K562 (cell line): Measurements from ENCODE around the gene MTOR. TPM values are rescaled to one million over a fixed set of nuclear protein-coding genes. Genes with fewer than 3 reads are reported as not detected.

Experiments used
- ATAC-seq: fragments of 200-7000 bp; cut with Tn5 transposase; 3 replicates; pipeline ENCODE4 v1.9.1; 2020; ENCODE audit warnings: moderate library complexity
- BruUV-seq: library from RNA; stranded (reverse); fragments of 400-500 nt; replicated peaks from 2 replicates; lab custom pipeline; 2021; lab: Mats Ljungman, UMichigan
- CTCF ChIA-PET: fragments of 300-600 bp; formaldehyde crosslinking; extraction: SDS; loops from one replicate; lab custom pipeline; 2021; ENCODE audit warnings: low intra/inter-chr PET ratio; lab: Yijun Ruan, JAX
- POLR2A ChIA-PET: fragments of 300-600, 350-650 bp; sonication (Branson Sonifier 250); formaldehyde crosslinking; extraction: SDS; loops from one replicate; lab custom pipeline; 2021; ENCODE audit warnings: antibody characterized with exemption, inconsistent platforms; lab: Yijun Ruan, JAX
- DNase-seq, 4 experiments: peaks; one replicate each; pipeline versions ENCODE4 v3.0.0 to v3.0.0-alpha.2; 2011 to 2018; ENCODE audit warnings: low spot score in 3 of 4, mixed read lengths in 3 of 4; ENCODE audit errors: extremely low read depth in 1 of 4
- FAIRE-seq: peaks from 2 replicates; lab custom pipeline; 2011; peaks lifted over from hg19 to GRCh38; lab: Jason Lieb, UNC
- H2AFZ ChIP-seq: 2 replicates; pipeline ENCODE4 v1.6.0; 2011; ENCODE audit warnings: low read depth, low read length, control low read depth, inconsistent platforms
- H3K27ac ChIP-seq: fragments of 200-600 bp; 3 replicates; pipeline ENCODE4 v1.8.0; 2011; ENCODE audit warnings: low read depth, mild to moderate bottlenecking, control low read depth, inconsistent platforms, low read length, moderate library complexity, mixed read lengths; ENCODE audit errors: extremely low read depth
- H3K27me3 ChIP-seq, 2 experiments: fragments of 300-600 bp in 1 of 2; 2 replicates in 1 of 2; 3 replicates in 1 of 2; pipeline versions ENCODE4 v1.6.0 to v1.8.0; 2011; ENCODE audit warnings: inconsistent platforms in 2 of 2, low read length in 2 of 2, mild to moderate bottlenecking in 1 of 2, mixed read lengths in 1 of 2, moderate library complexity in 1 of 2; ENCODE audit not compliant: control insufficient read depth in 2 of 2, insufficient read depth in 2 of 2
- H3K36me3 ChIP-seq: fragments of 300-600 bp; 3 replicates; pipeline ENCODE4 v1.8.0; 2011; ENCODE audit warnings: mild to moderate bottlenecking, low read length, inconsistent platforms; ENCODE audit not compliant: control insufficient read depth, insufficient read depth
- H3K4me1 ChIP-seq, 2 experiments: fragments of 200-600 bp in 1 of 2; replicated peaks in 1 of 2; 2 replicates in 1 of 2; 3 replicates in 1 of 2; pipeline versions ENCODE4 v1.5.1 to v1.8.0; 2011; ENCODE audit warnings: inconsistent platforms in 2 of 2, low read length in 2 of 2, mild to moderate bottlenecking in 1 of 2, mixed read lengths in 1 of 2, moderate library complexity in 1 of 2; ENCODE audit not compliant: control insufficient read depth in 2 of 2, insufficient read depth in 2 of 2
- H3K4me2 ChIP-seq: 2 replicates; pipeline ENCODE4 v1.6.1; 2011; ENCODE audit warnings: low read length, control low read depth, inconsistent platforms, mixed read lengths; ENCODE audit not compliant: insufficient read depth
- H3K4me3 ChIP-seq: fragments of 200-600 bp; sonication (generic), shearing (Covaris generic); 2 replicates; pipeline ENCODE4 v1.5.1; 2016; ENCODE audit warnings: control low read depth, inconsistent platforms
- H3K79me2 ChIP-seq: fragments of 200-600 bp; 3 replicates; pipeline ENCODE4 v1.8.0; 2011; ENCODE audit warnings: low read length, inconsistent platforms; ENCODE audit not compliant: control insufficient read depth, insufficient read depth
- H3K9ac ChIP-seq, 2 experiments: 2 replicates each; pipeline versions ENCODE4 v1.6.0 to v1.6.1; 2011; ENCODE audit warnings: low read depth in 2 of 2, low read length in 2 of 2, control low read depth in 1 of 2, inconsistent platforms in 1 of 2, mild to moderate bottlenecking in 1 of 2, mixed read lengths in 1 of 2; ENCODE audit not compliant: insufficient read depth in 1 of 2
- H3K9me1 ChIP-seq: one replicate; pipeline ENCODE4 v1.6.0; 2011; ENCODE audit warnings: inconsistent platforms, mild to moderate bottlenecking, low read length, moderate library complexity; ENCODE audit not compliant: control insufficient read depth, insufficient read depth
- H3K9me3 ChIP-seq: replicated peaks from 2 replicates; pipeline ENCODE4 v1.5.1; 2011; ENCODE audit warnings: low read depth, low read length, inconsistent platforms; ENCODE audit not compliant: control insufficient read depth, insufficient read depth
- H4K20me1 ChIP-seq: replicated peaks from 2 replicates; pipeline ENCODE4 v1.6.1; 2011; ENCODE audit warnings: low read length, inconsistent platforms, mixed read lengths; ENCODE audit not compliant: control insufficient read depth, insufficient read depth
- CCAR2 ChIP-seq: fragments of 200-400 bp; formaldehyde crosslinking; IDR thresholded peaks from 2 replicates; pipeline ENCODE4 v1.6.1; 2017; ENCODE audit warnings: mild to moderate bottlenecking, low read depth, low read length
- CHAMP1 ChIP-seq: fragments of 450-650 bp; IDR thresholded peaks from 2 replicates; pipeline ENCODE4 v1.6.1; 2016; ENCODE audit warnings: mild to moderate bottlenecking
- DIDO1 ChIP-seq: fragments of 450-650 bp; IDR thresholded peaks from 2 replicates; pipeline ENCODE4 v1.6.1; 2016; ENCODE audit warnings: low read depth, missing biosample characterization, missing genetic modification characterization
- EWSR1 ChIP-seq: fragments of 450-650 bp; IDR thresholded peaks from 2 replicates; pipeline ENCODE4 v1.6.1; 2018; ENCODE audit warnings: borderline replicate concordance, mild to moderate bottlenecking, low read depth, moderate library complexity; ENCODE audit not compliant: partially characterized antibody
- HINFP ChIP-seq: fragments of 450-650 bp; conservative IDR thresholded peaks from 2 replicates; pipeline ENCODE4 v1.6.1; 2016; ENCODE audit warnings: missing genetic modification characterization, low read depth, mild to moderate bottlenecking, control low read depth, missing compliant biosample characterization
- HIVEP1 ChIP-seq: fragments of 250-450 bp; sonication (Bioruptor Pico); IDR thresholded peaks from 2 replicates; pipeline ENCODE4 v1.4.0; 2020; ENCODE audit warnings: mild to moderate bottlenecking
- HNRNPK ChIP-seq: fragments of 200-400 bp; formaldehyde crosslinking; IDR thresholded peaks from one replicate; pipeline ENCODE4 v1.6.1; 2018; ENCODE audit warnings: mild to moderate bottlenecking, low read depth, low read length; ENCODE audit not compliant: poor library complexity, severe bottlenecking
- MYC ChIP-seq, 2 experiments: fragments of 250-450 bp in 1 of 2; sonication (Bioruptor Pico) in 1 of 2; IDR thresholded peaks; 2 replicates each; pipeline versions ENCODE4 v1.5.1 to v1.6.1; 2012 to 2021; ENCODE audit warnings: low read depth in 2 of 2, borderline replicate concordance in 1 of 2, improper control_type of control experiment in 1 of 2, low read length in 1 of 2, mild to moderate bottlenecking in 1 of 2, moderate library complexity in 1 of 2
- NR4A1 ChIP-seq, 2 experiments: fragments of 250-450 bp in 1 of 2; fragments of 450-650 bp in 1 of 2; sonication (Bioruptor Pico) in 1 of 2; IDR thresholded peaks; 2 replicates each; pipeline versions ENCODE4 v1.4.0 to v1.6.1; 2016 to 2020; ENCODE audit warnings: mild to moderate bottlenecking in 2 of 2, missing compliant biosample characterization in 1 of 2, missing genetic modification characterization in 1 of 2, moderate library complexity in 1 of 2
- PRMT5 ChIP-seq: sonication (generic); formaldehyde crosslinking; IDR thresholded peaks from 2 replicates; pipeline ENCODE4 v1.5.0; 2020; ENCODE audit warnings: missing genetic modification reagents
- SAP30 ChIP-seq: fragments of 200-600 bp; sonication (generic); IDR thresholded peaks from 2 replicates; pipeline ENCODE4 v1.6.1; 2012; ENCODE audit warnings: borderline replicate concordance, low read depth, mild to moderate bottlenecking, moderate library complexity, low read length, control low read depth, inconsistent platforms; ENCODE audit not compliant: insufficient read depth, poor library complexity, severe bottlenecking
- SMC3 ChIP-seq: conservative IDR thresholded peaks from 2 replicates; pipeline ENCODE4 v1.6.1; 2011; ENCODE audit warnings: low read depth, low read length, improper control_type of control experiment; ENCODE audit not compliant: insufficient read depth
- SNRNP70 ChIP-seq: fragments of 200-400 bp; formaldehyde crosslinking; optimal IDR thresholded peaks from 2 replicates; pipeline ENCODE3; 2017; ENCODE audit warnings: low read depth, low read length
- TSC22D4 ChIP-seq: fragments of 450-650 bp; IDR thresholded peaks from 2 replicates; pipeline ENCODE4 v1.6.1; 2016; ENCODE audit warnings: missing genetic modification characterization, missing biosample characterization, control low read depth
- ZBTB17 ChIP-seq: fragments of 450-650 bp; formaldehyde crosslinking; IDR thresholded peaks from 2 replicates; pipeline ENCODE4 v1.4.0; 2020; ENCODE audit warnings: mild to moderate bottlenecking
- ZC3H4 ChIP-seq: sonication (generic); formaldehyde crosslinking; IDR thresholded peaks from 2 replicates; pipeline ENCODE4 v1.9.0; 2021; ENCODE audit warnings: missing genetic modification reagents, borderline replicate concordance
- ZNF764 ChIP-seq: fragments of 250-450 bp; sonication (Bioruptor Pico); IDR thresholded peaks from 2 replicates; pipeline ENCODE4 v1.4.0; 2020; ENCODE audit warnings: low read depth, mild to moderate bottlenecking, moderate library complexity
- ZNF766 ChIP-seq: fragments of 200-800 bp; sonication (Bioruptor generic); conservative IDR thresholded peaks from 2 replicates; pipeline ENCODE4 v1.6.1; 2016; ENCODE audit warnings: missing genetic modification characterization, missing compliant biosample characterization
- WGBS: fragments of 100-300 bp; shearing (Covaris generic); methylation state at CpG from one replicate; pipeline ENCODE4 v1.1.6; 2016; ENCODE audit warnings: low coverage, mixed read lengths; ENCODE audit not compliant: insufficient coverage; ENCODE audit errors: missing lambda C conversion rate; 5-methylcytosine and 5-hydroxymethylcytosine counted together
- in situ Hi-C: fragments of 300-500 bp; cut with MboI; formaldehyde crosslinking; loops from 4 replicates; pipeline ENCODE4 v1.15.0; 2018; ENCODE audit warnings: inconsistent platforms, mixed read lengths
- intact Hi-C: fragments of 100-400 bp; cut with micrococcal nuclease; formaldehyde crosslinking; loops from 2 replicates; pipeline ENCODE4 v1.14.2; 2022
- polyA plus RNA-seq, 8 experiments: library from polyadenylated mRNA; depleted of rRNA in 4 of 8; stranded (reverse) in 5 of 8; unstranded in 3 of 8; fragments of >200 nt; fragmentation: Nextera tagmentation in 2 of 8; fragmentation: Illumina TruSeq in 1 of 8; extraction: Ambion mirVana in 2 of 8; extraction: Trizol in 1 of 8; gene quantifications; 2 replicates each; pipeline versions ENCODE4 v1.2.1 to v1.2.3, GENCODE V29; 2011 to 2014; ENCODE audit warnings: inconsistent platforms in 1 of 8, missing spikeins in 1 of 8
- total RNA-seq, 7 experiments: library from RNA; depleted of rRNA in 6 of 7; stranded (reverse); fragments of >200 nt in 6 of 7; fragmentation: Illumina TruSeq in 2 of 7; extraction: Trizol in 2 of 7; gene quantifications; 2 replicates each; pipeline versions ENCODE4 v1.2.1 to v1.2.3, GENCODE V29; 2011 to 2021; ENCODE audit warnings: low replicate concordance in 1 of 7

MTOR gene
- total and polyA plus RNA-seq, 9 of the 15 experiments (the other 6 are each of a cell fraction or from before 2014, with no cell fraction given) = 11.4 to 71.4 (median 52.2) TPM

DNA sequence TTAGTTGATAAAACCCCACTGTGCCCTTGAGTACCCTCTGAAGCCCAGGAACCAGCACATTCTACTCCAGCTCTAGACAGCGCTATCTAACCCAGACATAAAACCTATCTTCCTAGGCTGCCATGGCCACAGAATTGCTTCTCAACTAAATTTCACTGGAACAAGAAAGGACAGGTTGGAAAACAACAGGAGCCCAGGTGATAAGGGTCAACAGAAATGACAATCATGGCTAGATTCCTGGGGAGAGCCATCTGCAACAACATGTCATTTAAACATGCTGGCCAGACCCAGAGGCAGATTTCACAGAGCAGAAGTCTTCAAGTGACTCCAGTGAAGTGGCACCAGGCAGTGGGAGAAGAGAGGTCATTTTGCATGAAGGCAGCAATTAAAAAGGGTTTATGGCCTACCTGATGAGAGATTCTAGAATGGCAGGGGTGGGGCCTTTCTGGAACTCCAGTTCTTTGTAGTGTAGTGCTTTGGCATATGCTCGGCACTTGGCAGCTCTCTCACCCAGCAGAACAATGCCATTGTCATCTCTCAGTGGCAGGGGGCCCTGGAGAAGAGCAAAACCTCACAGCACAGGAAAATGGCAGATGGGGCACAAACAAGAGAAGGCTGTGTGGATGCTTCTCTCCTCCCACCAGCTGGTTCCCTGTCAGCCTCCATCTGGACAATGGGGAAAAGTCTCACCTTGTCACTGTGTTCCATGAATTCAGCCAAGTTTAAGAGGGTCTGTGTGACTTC, 63.3 kb downstream of the MTOR start:
- intact Hi-C loops = no loop called here
- H3K9me3 ChIP-seq = no peaks in the 10 kb centered on the region
- no TSS peak for BruUV-seq
- H2AFZ ChIP-seq = no peak overlapping the region
- peaks cover 2% of the 10 kb centered on the region for H3K9me1 ChIP-seq
- H3K27ac ChIP-seq = no peak overlapping the region
- H3K36me3 ChIP-seq = peaks cover 84% of the 10 kb centered on the region
- POLR2A ChIA-PET = interaction anchor here (0.8 kb wide), 1 partner anchor 14 kb away, joined by 4 read pairs; no protein-coding TSS in a partner anchor
- no peaks in the 10 kb centered on the region for H3K79me2 ChIP-seq
- ATAC-seq = no peak
- H3K4me3 ChIP-seq = no peak overlapping the region
- H4K20me1 ChIP-seq = no peaks in the 10 kb centered on the region
- no peak overlapping the region for H3K9ac ChIP-seq
- no peaks in the 10 kb centered on the region for H3K4me1 ChIP-seq
- 97% methylated on average over 2 of the region's 2 CpGs for WGBS
- H3K4me2 ChIP-seq = no peak overlapping the region
- H3K27me3 ChIP-seq = no peaks in the 10 kb centered on the region
- CTCF ChIA-PET = no interaction called here
- FAIRE-seq = no peak
- no peak for DNase-seq
- in situ Hi-C loops = no loop called here
- TF ChIP-seq TSC22D4 (no peak), SMC3 (no peak), ZNF764 (CRISPR knock-in tag) (no peak), HNRNPK (no peak), PRMT5 (CRISPR knock-in tag) (no peak), ZNF766 (CRISPR knock-in tag) (no peak), ZC3H4 (CRISPR knock-in tag) (no peak), EWSR1 (no peak), SNRNP70 (no peak), SAP30 (no peak), NR4A1 (CRISPR knock-in tag; IDR thresholded peaks at IDR 0.05) (no peak), NR4A1 (tag; IDR thresholded peaks at IDR 0.05) (no peak), CCAR2 (no peak), HINFP (tag) (no peak), DIDO1 (tag) (no peak), MYC (IDR thresholded peaks at IDR 0.05; ENCODE audit: low read depth, low read length) (no peak), MYC (CRISPR knock-in tag; IDR thresholded peaks at IDR 0.05; ENCODE audit: borderline replicate concordance, low read depth) (no peak), ZBTB17 (no peak), CHAMP1 (no peak), HIVEP1 (CRISPR knock-in tag) (no peak)
